HEK293 (cell line): ENCODE measurements around the gene MEI4.

Source experiments
- CTCF ChIA-PET: fragments of 350-600 bp; formaldehyde crosslinking; extraction: SDS; loops from one replicate; lab custom pipeline; 2021; ENCODE audit warnings: antibody characterized with exemption; lab: Yijun Ruan, JAX
- POLR2A ChIA-PET: fragments of 300-600 bp; formaldehyde crosslinking; extraction: SDS; loops from one replicate; lab custom pipeline; 2020; ENCODE audit warnings: antibody characterized with exemption, inconsistent platforms; lab: Yijun Ruan, JAX
- H3K27ac ChIP-seq: fragments of 200-500 bp; sonication (Bioruptor generic); 2 replicates; pipeline ENCODE4 v1.5.1; 2014; ENCODE audit warnings: low read depth, low read length, control low read depth, inconsistent platforms; ENCODE audit errors: extremely low read depth
- H3K36me3 ChIP-seq, 2 experiments: fragments of 200-500 bp in 1 of 2; sonication (Bioruptor generic) in 1 of 2; 1 replicate in 1 of 2; 2 replicates in 1 of 2; pipeline ENCODE4 v1.5.1; 2014 to 2017; ENCODE audit warnings: inconsistent platforms in 2 of 2, low read length in 2 of 2; ENCODE audit not compliant: control insufficient read depth in 2 of 2, insufficient read depth in 1 of 2
- H3K4me1 ChIP-seq: fragments of 200-500 bp; sonication (Bioruptor generic); 2 replicates; pipeline ENCODE4 v1.5.1; 2014; ENCODE audit warnings: mild to moderate bottlenecking, low read length, inconsistent platforms; ENCODE audit not compliant: control insufficient read depth, insufficient read depth
- H3K4me3 ChIP-seq: 2 replicates; pipeline ENCODE4 v1.5.1; 2011; ENCODE audit warnings: low read depth, mild to moderate bottlenecking, control low read depth, low read length, moderate library complexity
- H3K9me3 ChIP-seq: fragments of 200-500 bp; sonication (Bioruptor generic); 2 replicates; pipeline ENCODE4 v1.5.1; 2014; ENCODE audit warnings: low read depth, low read length, inconsistent platforms; ENCODE audit not compliant: control insufficient read depth, insufficient read depth
- OVOL3 ChIP-seq: fragments of 450-650 bp; formaldehyde crosslinking; IDR thresholded peaks from 2 replicates; pipeline ENCODE4 v1.5.1; 2016; ENCODE audit warnings: missing biosample characterization, missing genetic modification characterization
- PRDM1 ChIP-seq: fragments of 450-650 bp; formaldehyde crosslinking; IDR thresholded peaks from 2 replicates; pipeline ENCODE4; 2016; ENCODE audit warnings: missing biosample characterization, missing genetic modification characterization
- REPIN1 ChIP-seq: fragments of 450-650 bp; formaldehyde crosslinking; IDR thresholded peaks from 2 replicates; pipeline ENCODE4 v1.5.1; 2017; ENCODE audit warnings: missing biosample characterization, missing genetic modification characterization, low read depth
- SETDB1 ChIP-seq: IDR thresholded peaks from one replicate; pipeline ENCODE4 v1.6.1; 2017; ENCODE audit warnings: mild to moderate bottlenecking, low read length, moderate library complexity, mixed read lengths; ENCODE audit not compliant: insufficient read length
- TRIM28 ChIP-seq: IDR thresholded peaks from 2 replicates; pipeline ENCODE4 v1.6.1; 2011; ENCODE audit warnings: low read length, control low read depth, borderline replicate concordance
- ZBTB17 ChIP-seq: fragments of 450-650 bp; formaldehyde crosslinking; IDR thresholded peaks from 2 replicates; pipeline ENCODE4 v1.5.1; 2016; ENCODE audit warnings: missing biosample characterization, missing genetic modification characterization
- ZNF121 ChIP-seq: fragments of 450-650 bp; formaldehyde crosslinking; IDR thresholded peaks from 2 replicates; pipeline ENCODE4 v1.5.1; 2016; ENCODE audit warnings: missing biosample characterization, missing genetic modification characterization
- ZNF132 ChIP-seq: fragments of 450-650 bp; formaldehyde crosslinking; IDR thresholded peaks from 2 replicates; pipeline ENCODE4 v1.5.1; 2017; ENCODE audit warnings: missing biosample characterization, missing genetic modification characterization, borderline replicate concordance
- ZNF157 ChIP-seq: fragments of 450-650 bp; formaldehyde crosslinking; IDR thresholded peaks from 2 replicates; pipeline ENCODE4 v1.5.1; 2016; ENCODE audit warnings: missing biosample characterization, missing genetic modification characterization
- ZNF19 ChIP-seq: fragments of 450-650 bp; formaldehyde crosslinking; IDR thresholded peaks from 2 replicates; pipeline ENCODE4; 2016; ENCODE audit warnings: missing biosample characterization, missing genetic modification characterization, low read depth
- ZNF2 ChIP-seq: fragments of 450-650 bp; formaldehyde crosslinking; IDR thresholded peaks from 2 replicates; pipeline ENCODE4 v1.5.1; 2016; ENCODE audit warnings: missing biosample characterization, missing genetic modification characterization
- ZNF221 ChIP-seq: fragments of 450-650 bp; formaldehyde crosslinking; IDR thresholded peaks from 2 replicates; pipeline ENCODE4 v1.5.1; 2017; ENCODE audit warnings: missing biosample characterization, missing genetic modification characterization, borderline replicate concordance
- ZNF223 ChIP-seq: fragments of 450-650 bp; formaldehyde crosslinking; IDR thresholded peaks from 2 replicates; pipeline ENCODE4 v1.5.1; 2016; ENCODE audit warnings: missing biosample characterization, missing genetic modification characterization
- ZNF274 ChIP-seq, 2 experiments: fragments of 200-500 bp in 1 of 2; fragments of 450-650 bp in 1 of 2; sonication (Bioruptor generic) in 1 of 2; formaldehyde crosslinking in 1 of 2; IDR thresholded peaks; 2 replicates each; pipeline versions ENCODE4 v1.5.1 to v1.6.1; 2014 to 2016; ENCODE audit warnings: borderline replicate concordance in 1 of 2, inconsistent platforms in 1 of 2, low read length in 1 of 2, missing biosample characterization in 1 of 2, missing genetic modification characterization in 1 of 2
- ZNF311 ChIP-seq: fragments of 450-650 bp; formaldehyde crosslinking; IDR thresholded peaks from 2 replicates; pipeline ENCODE4 v1.5.1; 2017; ENCODE audit warnings: missing biosample characterization, missing genetic modification characterization, borderline replicate concordance
- ZNF362 ChIP-seq: fragments of 450-650 bp; formaldehyde crosslinking; IDR thresholded peaks from 2 replicates; pipeline ENCODE4 v1.5.1; 2016; ENCODE audit warnings: missing biosample characterization, missing genetic modification characterization
- ZNF366 ChIP-seq: fragments of 450-650 bp; formaldehyde crosslinking; conservative IDR thresholded peaks from 2 replicates; pipeline ENCODE4 v1.5.1; 2016; ENCODE audit warnings: missing biosample characterization, missing genetic modification characterization
- ZNF514 ChIP-seq: fragments of 450-650 bp; formaldehyde crosslinking; IDR thresholded peaks from 2 replicates; pipeline ENCODE4 v1.5.1; 2016; ENCODE audit warnings: missing biosample characterization, missing genetic modification characterization
- ZNF580 ChIP-seq: fragments of 450-650 bp; formaldehyde crosslinking; IDR thresholded peaks from 2 replicates; pipeline ENCODE4 v1.5.1; 2016; ENCODE audit warnings: missing biosample characterization, missing genetic modification characterization
- TF ChIP-seq, protein P1 (sequence below): fragments of 450-650 bp; formaldehyde crosslinking; IDR thresholded peaks from 2 replicates; pipeline ENCODE4 v1.5.1; 2017; ENCODE audit warnings: missing biosample characterization, missing genetic modification characterization
- TF ChIP-seq, protein P2 (sequence below): fragments of 450-650 bp; formaldehyde crosslinking; IDR thresholded peaks from 2 replicates; pipeline ENCODE4 v1.5.1; 2016; ENCODE audit warnings: missing biosample characterization, missing genetic modification characterization
- TF ChIP-seq, protein P3 (sequence below): IDR thresholded peaks from 2 replicates; pipeline ENCODE4 v1.6.1; 2011; ENCODE audit warnings: mild to moderate bottlenecking, low read depth, low read length, borderline replicate concordance

MEI4 gene

GRCh38 chr6:77853401-77853800 is 200.6 kb downstream of the MEI4 start (continued):
- no peak for TF ChIP-seq OVOL3 (tag by site-specific recombination)

GRCh38 chr6:77856391-77856790 is 203.6 kb downstream of the MEI4 start:
- Histone ChIP-seq H3K27ac (no peak overlapping the region), H3K9me3 (no peaks in the 10 kb centered on the region), H3K4me1 (no peaks in the 10 kb centered on the region), H3K4me3 (no peak overlapping the region), H3K36me3 (no peaks in the 10 kb centered on the region)
- TF ChIP-seq, protein P1, sequence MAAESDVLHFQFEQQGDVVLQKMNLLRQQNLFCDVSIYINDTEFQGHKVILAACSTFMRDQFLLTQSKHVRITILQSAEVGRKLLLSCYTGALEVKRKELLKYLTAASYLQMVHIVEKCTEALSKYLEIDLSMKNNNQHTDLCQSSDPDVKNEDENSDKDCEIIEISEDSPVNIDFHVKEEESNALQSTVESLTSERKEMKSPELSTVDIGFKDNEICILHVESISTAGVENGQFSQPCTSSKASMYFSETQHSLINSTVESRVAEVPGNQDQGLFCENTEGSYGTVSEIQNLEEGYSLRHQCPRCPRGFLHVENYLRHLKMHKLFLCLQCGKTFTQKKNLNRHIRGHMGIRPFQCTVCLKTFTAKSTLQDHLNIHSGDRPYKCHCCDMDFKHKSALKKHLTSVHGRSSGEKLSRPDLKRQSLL = no peak
- TF ChIP-seq TRIM28 = no peak
- no peak for TF ChIP-seq ZNF223 (tag by site-specific recombination)
- TF ChIP-seq ZNF580 (tag by site-specific recombination) = no peak
- no peak for TF ChIP-seq ZNF157 (tag by site-specific recombination)
- no peak for TF ChIP-seq ZNF311
- no peak for TF ChIP-seq SETDB1
- no peak for TF ChIP-seq ZNF132 (tag by site-specific recombination)
- no peak for TF ChIP-seq ZNF2 (tag by site-specific recombination)
- TF ChIP-seq, protein P2, sequence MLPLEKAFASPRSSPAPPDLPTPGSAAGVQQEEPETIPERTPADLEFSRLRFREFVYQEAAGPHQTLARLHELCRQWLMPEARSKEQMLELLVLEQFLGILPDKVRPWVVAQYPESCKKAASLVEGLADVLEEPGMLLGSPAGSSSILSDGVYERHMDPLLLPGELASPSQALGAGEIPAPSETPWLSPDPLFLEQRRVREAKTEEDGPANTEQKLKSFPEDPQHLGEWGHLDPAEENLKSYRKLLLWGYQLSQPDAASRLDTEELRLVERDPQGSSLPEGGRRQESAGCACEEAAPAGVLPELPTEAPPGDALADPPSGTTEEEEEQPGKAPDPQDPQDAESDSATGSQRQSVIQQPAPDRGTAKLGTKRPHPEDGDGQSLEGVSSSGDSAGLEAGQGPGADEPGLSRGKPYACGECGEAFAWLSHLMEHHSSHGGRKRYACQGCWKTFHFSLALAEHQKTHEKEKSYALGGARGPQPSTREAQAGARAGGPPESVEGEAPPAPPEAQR (tag by site-specific recombination) = no peak
- TF ChIP-seq ZNF362 = no peak
- TF ChIP-seq ZNF19 (tag by site-specific recombination) = no peak
- no peak for TF ChIP-seq ZNF274 (IDR thresholded peaks at IDR 0.05; ENCODE audit: low read length)
- no peak for TF ChIP-seq ZNF274 (tag by site-specific recombination; IDR thresholded peaks at IDR 0.05; ENCODE audit: borderline replicate concordance)
- POLR2A ChIA-PET = no interaction called here
- CTCF ChIA-PET = no interaction called here

DNA sequence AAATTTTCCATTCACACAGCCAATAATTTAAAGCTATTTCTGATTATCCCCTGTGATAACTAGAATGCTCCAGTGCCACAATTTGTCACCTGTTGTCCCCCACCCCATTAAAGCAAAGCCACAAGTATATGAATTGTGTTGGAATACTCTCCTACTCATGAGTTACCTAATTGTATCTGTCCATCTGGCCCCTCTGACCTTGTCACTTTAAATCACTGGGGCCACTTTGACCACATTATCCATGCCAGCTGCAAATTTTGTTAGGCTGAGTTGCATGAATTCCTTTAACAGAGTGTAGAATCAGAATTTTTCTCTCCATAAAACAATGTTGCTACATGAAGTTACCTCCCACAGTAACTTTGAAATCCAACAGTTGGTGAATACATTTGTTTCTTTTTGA is 204.6 kb downstream of the MEI4 start:
- no peaks in the 10 kb centered on the region for H3K9me3 ChIP-seq
- H3K4me1 ChIP-seq = no peaks in the 10 kb centered on the region
- TF ChIP-seq ZNF366 (tag by site-specific recombination) (no peak), ZNF121 (tag by site-specific recombination) (no peak), PRDM1 (tag by site-specific recombination) (no peak), ZBTB17 (no peak), ZNF514 (tag by site-specific recombination) (no peak), REPIN1 (tag by site-specific recombination) (no peak), ZNF221 (tag by site-specific recombination) (no peak)
- TF ChIP-seq, protein P3, sequence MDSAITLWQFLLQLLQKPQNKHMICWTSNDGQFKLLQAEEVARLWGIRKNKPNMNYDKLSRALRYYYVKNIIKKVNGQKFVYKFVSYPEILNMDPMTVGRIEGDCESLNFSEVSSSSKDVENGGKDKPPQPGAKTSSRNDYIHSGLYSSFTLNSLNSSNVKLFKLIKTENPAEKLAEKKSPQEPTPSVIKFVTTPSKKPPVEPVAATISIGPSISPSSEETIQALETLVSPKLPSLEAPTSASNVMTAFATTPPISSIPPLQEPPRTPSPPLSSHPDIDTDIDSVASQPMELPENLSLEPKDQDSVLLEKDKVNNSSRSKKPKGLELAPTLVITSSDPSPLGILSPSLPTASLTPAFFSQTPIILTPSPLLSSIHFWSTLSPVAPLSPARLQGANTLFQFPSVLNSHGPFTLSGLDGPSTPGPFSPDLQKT = no peak
- ChIA-PET CTCF (no interaction called here), POLR2A (no interaction called here)
- no peaks in the 10 kb centered on the region for H3K36me3 ChIP-seq
- no peak overlapping the region for H3K27ac ChIP-seq
- no peak overlapping the region for H3K4me3 ChIP-seq
